HG03354 (cell line): Measurements from ENCODE around the gene RNF217.
"Not testable (repeated sequence)": the region's sequence is repeated elsewhere in the genome, so short reads cannot be mapped to it uniquely, and the experiment has no call there.

Experiments used
- ATAC-seq: cut with Tn5 transposase; IDR thresholded peaks from one replicate; pipeline ENCODE4 v1.9.1; 2021; ENCODE audit warnings: mild to moderate bottlenecking; ENCODE audit not compliant: unreplicated experiment, poor library complexity, severe bottlenecking

RNF217 gene

GRCh38 chr6:125046107-125046925 lies 84.1 kb downstream of the RNF217 start:
- no peak for ATAC-seq

DNA sequence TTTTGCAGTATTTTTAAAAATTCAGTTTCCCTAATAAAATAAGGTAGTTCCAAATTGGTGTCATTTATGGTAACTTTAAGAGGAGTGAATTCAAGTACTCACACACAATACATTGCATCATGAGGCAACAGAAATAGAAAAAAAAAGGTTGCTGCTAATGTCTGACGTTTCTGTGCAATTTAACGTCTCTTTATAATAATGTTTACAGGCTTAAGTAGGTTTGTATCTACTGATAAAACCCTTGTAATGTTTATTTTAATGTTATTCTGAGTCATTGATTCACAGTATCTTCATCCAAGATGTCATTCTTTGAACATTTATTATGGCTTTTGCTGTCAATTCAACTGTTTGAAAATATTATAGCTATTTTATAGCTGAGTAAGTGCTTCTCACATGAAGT lies 86.0 kb downstream of the RNF217 start:
- ATAC-seq: no peak

- ATAC-seq: no peak
Observed at GRCh38 chr6:125050663-125051318, 88.6 kb downstream of the RNF217 start.

DNA sequence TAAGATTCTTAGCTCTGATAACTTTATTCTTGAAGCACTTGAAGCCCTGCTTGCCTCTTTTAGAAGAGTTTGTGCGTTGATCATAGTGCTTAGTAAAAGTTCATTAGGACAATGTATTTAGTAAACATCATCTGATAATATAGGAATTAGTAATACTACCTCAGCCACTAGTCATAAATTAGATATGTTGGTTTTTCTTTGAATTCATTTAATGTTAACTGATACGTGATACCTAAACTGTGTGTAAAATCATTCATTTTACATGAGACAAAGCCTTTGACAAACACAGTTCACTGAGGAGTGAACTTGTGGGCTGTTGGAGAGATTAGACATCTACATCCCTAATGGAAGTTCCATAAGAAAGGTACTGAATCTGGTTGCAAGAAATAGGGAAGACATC lies 91.6 kb downstream of the RNF217 start:
- no peak for ATAC-seq

GRCh38 chr6:125054331-125054730 lies 92.1 kb downstream of the RNF217 start:
- no peak for ATAC-seq

DNA sequence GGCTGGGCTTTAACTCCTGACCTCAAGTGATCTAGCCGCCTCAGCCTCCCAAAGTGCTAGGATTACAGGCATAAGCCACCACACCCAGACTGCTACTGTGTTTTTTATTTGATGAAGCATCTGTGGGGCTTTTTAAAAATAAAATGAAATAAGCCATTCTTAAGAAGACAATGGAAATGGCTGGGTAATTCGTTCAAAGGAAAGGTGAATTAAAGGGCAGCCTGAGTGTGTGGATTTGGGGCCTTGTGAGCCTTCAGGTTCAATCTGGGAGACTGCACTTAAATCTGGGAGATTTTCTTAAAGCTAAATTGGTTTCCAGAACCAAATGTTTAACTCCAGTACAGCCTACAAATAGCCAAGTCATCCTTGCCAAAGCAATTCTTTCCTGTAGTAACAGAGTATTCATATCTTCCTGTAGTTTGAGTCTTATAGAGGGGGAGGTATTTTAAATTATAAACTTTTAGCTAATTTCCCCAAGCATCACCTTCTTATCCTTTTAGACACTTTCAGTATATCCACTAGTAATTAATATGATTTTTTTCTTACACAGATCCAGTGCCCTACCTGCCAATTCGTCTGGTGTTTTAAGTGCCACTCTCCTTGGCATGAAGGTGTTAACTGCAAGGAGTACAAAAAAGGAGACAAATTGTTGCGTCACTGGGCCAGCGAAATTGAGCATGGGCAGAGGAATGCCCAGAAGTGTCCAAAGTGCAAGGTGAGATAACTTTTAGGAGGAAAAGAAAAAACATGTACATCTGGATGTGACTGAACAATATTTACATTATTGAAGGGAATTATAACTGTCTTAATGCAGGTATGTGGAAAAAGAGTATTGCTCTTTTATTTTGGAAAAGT lies 95.4 kb downstream of the RNF217 start:
- no peak for ATAC-seq

GRCh38 chr6:125058546-125058945 lies 96.3 kb downstream of the RNF217 start:
- no peak for ATAC-seq

DNA sequence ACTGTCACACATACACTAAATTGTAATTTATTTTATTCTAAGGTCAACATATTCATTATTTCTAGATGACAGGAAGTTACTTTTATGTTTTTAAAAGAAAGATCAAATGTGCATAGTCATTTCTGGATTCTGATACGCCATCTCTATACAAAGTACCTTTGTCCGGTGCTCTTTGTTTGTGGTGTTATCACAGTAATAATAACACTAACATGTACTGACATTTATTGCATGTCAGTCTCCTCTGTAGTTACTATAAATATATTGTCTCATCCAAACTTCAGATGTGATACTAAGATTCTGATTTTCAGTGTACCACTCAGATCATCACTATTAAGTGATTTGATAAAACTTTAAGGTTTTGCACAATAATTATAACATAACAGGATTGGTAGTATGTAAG lies 101.1 kb downstream of the RNF217 start:
- ATAC-seq: no peak

- ATAC-seq: no peak
Observed at GRCh38 chr6:125066140-125066539, 103.9 kb downstream of the RNF217 start.

- no peak for ATAC-seq
Observed at GRCh38 chr6:125066964-125067363, 104.7 kb downstream of the RNF217 start.

GRCh38 chr6:125067552-125067951 lies 105.3 kb downstream of the RNF217 start:
- ATAC-seq: no peak

DNA sequence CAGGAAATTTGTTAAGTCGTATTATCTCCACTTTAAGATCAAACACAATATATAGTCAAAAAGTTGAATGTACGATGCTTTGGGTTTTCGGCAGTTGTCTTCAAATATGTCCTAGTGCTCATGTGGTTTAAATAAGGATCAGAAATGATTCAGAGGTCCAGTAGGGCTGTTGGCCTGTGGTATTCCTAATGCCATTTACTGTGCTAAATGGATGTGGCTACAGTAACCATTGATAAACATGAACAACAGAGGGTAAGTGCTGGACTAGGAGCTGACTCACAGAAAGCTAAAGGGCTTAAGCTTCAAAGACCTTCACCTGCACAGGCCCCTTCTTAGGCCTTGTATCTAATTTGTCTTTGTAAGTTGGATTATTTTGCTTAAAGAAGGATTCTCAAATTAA lies 110.8 kb downstream of the RNF217 start:
- ATAC-seq: no peak

DNA sequence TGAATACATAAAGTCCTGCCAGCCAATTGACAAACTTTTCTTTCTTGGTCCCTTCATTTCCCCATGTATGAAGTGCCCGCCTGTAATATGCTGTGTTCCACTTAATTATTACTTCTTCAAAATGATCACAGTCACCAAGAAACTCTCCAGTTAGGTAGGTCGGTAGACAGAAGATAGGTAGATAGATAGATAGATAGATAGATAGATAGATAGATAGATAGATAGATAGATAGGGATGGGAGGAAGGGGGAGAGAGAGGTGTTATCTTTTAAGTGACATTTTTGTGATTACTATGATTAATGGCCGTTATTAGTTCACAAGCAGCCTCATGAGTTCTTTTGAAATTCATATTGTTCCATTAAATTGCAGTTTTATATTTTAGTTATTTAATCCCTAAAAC lies 111.9 kb downstream of the RNF217 start:
- no peak for ATAC-seq

- ATAC-seq: not testable (repeated sequence)
Observed at GRCh38 chr6:125075073-125075472, 112.8 kb downstream of the RNF217 start.

- ATAC-seq: no peak
Observed at GRCh38 chr6:125075741-125076481, 113.7 kb downstream of the RNF217 start.

GRCh38 chr6:125076482-125076742 lies 114.2 kb downstream of the RNF217 start:
- no peak for ATAC-seq

GRCh38 chr6:125077453-125077852 lies 115.2 kb downstream of the RNF217 start:
- ATAC-seq: no peak

DNA sequence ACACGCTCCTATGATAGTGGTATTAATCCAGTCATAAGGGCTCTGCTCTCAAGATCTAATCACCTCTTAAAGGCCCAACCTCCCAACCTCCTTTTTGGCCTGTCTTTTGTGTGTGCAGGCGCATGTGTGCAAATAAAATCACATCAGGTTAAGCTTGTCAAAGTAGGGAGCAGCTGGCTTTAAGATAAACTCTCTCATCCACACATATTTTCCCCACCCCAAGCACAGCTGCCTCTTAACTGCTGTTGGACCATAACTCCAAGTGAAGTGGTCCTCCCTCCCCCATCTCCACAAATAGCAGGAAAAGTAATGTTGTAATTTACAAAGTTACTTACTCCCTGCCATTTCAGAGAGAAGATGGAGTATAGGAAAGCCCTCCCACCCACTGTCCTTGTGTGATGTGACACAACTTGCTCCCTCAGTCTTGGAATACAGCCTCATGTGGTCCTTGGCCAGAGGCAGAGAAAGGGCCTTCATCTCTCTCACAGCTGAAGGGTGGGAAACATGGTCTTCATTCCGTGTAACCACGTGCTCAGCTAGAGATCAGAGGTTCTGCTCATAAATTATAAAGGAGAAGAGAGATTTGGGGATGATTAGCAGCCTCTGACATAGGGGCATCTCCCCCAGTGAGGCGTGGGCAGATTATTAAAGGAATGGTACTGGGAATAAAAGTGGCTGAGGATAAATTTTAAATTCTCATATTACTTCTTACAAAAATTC lies 116.5 kb downstream of the RNF217 start:
- no peak for ATAC-seq

GRCh38 chr6:125082908-125083683 lies 120.9 kb downstream of the RNF217 start:
- no peak for ATAC-seq
